Measurements from ENCODE around the gene PPBP.

DNA sequence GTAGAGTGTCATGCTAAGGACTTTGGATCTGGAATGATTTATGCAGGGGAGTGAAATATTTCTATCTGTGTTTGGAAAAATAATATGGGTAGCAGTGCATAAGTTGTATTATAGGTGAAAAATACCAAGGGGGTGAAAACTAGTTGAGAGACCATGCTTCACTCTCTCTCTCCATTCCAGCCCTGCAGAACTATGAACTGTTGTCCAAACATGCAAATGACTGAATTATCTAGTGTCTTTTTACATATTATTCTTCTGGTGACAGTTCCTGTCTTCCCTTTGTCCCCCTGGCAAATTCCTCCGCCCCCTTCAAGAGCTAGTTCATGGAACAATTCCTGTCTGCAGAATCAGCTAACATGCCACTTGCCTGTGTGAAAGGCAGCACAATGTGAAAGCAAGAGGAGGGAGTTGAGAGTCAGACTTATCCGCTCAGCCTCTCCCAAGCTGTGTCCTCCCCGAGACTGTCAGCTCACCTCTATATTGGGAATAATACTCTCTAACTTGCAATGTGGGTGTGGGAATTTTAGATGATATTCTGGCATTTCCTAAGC lies 8.5 kb downstream of the PPBP start:
- TF ChIP-seq, protein P1, sequence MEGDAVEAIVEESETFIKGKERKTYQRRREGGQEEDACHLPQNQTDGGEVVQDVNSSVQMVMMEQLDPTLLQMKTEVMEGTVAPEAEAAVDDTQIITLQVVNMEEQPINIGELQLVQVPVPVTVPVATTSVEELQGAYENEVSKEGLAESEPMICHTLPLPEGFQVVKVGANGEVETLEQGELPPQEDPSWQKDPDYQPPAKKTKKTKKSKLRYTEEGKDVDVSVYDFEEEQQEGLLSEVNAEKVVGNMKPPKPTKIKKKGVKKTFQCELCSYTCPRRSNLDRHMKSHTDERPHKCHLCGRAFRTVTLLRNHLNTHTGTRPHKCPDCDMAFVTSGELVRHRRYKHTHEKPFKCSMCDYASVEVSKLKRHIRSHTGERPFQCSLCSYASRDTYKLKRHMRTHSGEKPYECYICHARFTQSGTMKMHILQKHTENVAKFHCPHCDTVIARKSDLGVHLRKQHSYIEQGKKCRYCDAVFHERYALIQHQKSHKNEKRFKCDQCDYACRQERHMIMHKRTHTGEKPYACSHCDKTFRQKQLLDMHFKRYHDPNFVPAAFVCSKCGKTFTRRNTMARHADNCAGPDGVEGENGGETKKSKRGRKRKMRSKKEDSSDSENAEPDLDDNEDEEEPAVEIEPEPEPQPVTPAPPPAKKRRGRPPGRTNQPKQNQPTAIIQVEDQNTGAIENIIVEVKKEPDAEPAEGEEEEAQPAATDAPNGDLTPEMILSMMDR (IDR thresholded peaks at IDR 0.05) = no peak
- no peak for TF ChIP-seq POLR2A (IDR thresholded peaks at IDR 0.05)
